ENCODE data around the gene CHN2.

The CHN2 gene

GRCh38 chr7:29194594-29195427 is at the start of gene CHN2:
Gene CHN2 (plus strand): TSS chr7:29194775.
- DNase-seq (ENCODE audit: low spot score): peak; percentile 48

GRCh38 chr7:29145553-29146056 is 49.0 kb upstream of the CHN2 start:
- DNase-seq (ENCODE audit: low spot score): no peak

- peak; percentile 16 for DNase-seq (ENCODE audit: low spot score)
These were observed 48.4 kb upstream of the CHN2 start, which contains the start of gene CPVL for GRCh38 chr7:29146057-29146706. Gene CPVL (minus strand): TSS chr7:29146537. CDS start chr7:29121061, 25,476 bp downstream.

DNA sequence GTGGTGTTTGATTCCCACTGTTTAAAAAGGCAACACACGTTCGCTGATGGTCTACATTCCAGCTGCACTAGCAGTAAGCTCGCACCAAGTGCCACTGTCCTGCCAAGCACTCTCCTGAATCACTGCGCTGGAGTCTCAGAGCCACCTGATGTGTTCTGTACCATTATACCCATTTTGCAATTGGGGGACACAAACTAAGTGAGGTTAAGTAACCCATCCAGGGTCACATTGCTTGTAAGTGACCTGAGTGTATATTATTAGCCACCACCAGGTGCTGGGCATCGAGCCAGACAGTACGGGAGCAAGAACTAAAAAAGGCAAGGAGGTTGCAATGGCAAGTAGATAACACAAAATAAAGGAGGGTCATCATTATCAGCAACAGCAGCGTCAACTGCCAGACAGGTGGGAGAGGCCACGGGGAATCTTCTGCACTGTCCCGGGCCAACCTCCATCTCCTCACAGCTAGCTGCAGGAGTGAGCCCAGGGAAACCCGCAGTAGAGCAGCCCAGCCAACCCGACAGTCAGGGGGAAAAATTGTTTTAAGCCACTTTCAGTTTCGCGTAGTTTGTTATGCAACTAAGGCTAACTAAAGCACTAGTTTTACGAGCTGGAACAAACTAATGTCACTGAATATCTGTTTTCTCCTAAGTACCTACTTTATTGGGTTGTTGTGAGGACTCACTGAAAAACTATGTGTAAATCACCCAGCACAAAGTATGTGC is 47.5 kb upstream of the CHN2 start:
- DNase-seq (ENCODE audit: low spot score): no peak

DNA sequence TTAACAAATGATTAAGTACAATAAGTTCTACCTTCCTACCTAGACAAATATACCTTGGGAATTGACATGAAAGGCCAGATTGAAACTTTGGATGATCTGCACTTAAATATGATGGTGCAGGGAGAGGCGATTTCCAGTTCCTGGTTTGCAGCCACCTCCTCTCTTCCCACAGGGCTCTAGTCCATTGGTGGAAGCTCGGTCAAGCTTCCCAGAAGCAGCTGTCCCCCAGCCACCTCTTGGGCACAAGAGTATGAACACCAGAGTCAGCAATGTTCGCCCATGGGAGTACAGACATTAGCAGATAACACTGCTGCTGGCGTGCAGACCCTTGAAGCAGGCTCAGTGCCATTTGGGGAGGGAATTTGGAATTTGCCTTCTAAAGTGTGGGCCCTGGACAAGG is 46.8 kb upstream of the CHN2 start:
- no peak for DNase-seq (ENCODE audit: low spot score)

- DNase-seq (ENCODE audit: low spot score): no peak
These were observed 45.5 kb upstream of the CHN2 start for GRCh38 chr7:29149036-29149435.

- DNase-seq (ENCODE audit: low spot score): no peak
These were observed 43.7 kb upstream of the CHN2 start for GRCh38 chr7:29150856-29151255.

GRCh38 chr7:29154076-29154475 is 40.5 kb upstream of the CHN2 start:
- no peak for DNase-seq (ENCODE audit: low spot score)

DNA sequence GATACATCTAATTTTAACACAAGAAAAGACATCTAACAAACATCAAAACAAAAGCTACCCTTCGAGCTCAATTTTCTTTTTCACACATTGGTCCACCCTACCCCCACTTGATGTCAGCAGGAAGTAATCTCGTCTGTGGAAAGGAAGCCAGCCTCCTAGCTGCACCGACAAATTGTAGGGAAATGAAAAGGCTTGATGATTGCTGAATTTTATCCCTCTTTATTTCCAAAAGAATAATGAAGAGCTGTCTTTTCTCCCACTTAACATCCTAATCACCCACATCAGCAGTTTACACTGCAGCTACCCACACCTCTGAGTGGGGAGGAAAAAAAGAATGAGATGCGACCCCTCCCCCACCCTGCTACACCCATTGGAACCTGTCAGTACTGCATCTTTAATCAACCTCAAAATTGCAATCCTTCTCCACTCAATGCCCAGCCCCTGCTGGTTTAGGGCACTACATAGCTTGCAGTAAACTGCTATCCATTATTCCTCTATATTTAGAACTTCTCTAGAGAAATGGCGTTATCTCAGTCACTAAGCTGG is 37.6 kb upstream of the CHN2 start:
- DNase-seq (ENCODE audit: low spot score): no peak

DNA sequence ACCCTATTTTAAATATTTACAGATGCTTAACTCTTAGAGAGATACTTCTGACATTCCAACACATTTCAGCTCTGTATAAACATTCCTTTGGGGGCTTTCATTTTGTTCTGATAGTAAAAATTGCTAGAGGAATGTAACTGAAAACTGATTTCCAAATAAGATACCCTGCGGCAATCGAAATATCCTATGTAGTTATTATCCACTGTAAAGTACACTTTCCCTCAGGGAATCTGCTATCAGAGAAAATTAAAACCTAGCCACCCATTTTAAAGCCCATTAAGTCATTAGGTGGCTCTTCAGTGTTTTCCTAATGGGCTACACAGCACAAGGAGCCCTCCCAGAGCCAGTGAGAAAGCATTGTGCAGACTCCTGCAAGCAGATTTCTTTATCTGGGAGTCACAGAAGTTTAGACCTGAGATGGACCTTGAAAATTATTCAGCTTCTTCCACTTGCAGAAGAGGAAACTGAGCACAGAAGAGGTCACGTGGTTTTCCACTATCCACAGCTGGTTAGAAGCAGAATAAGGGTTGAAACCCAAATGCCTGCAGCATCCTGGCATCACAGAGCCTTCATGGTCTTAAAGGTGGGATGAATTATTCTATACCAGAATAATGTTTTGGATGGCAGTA is 35.7 kb upstream of the CHN2 start:
- DNase-seq (ENCODE audit: low spot score): no peak

GRCh38 chr7:29160080-29160479 is 34.5 kb upstream of the CHN2 start:
- no peak for DNase-seq (ENCODE audit: low spot score)

- no peak for DNase-seq (ENCODE audit: low spot score)
These were observed 33.3 kb upstream of the CHN2 start for GRCh38 chr7:29161231-29161630.

DNA sequence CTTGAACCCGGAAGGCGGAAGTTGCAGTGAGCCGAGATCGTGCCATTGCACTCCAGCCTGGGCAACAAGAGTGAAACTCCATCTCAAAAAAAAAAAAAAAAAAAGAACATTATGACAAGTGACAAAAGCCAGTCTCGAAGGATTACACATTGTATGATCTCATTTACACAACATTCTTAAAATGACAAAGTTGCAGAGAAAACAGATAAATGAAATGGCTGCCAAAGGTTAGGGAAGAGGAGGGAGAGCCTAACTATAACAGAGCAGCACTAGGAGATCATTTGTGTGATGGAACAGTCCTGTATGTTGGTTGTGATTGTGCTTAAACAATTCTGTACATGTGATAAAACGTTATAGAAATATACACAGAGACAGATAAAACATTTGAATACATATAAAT is 32.0 kb upstream of the CHN2 start:
- no peak for DNase-seq (ENCODE audit: low spot score)

DNA sequence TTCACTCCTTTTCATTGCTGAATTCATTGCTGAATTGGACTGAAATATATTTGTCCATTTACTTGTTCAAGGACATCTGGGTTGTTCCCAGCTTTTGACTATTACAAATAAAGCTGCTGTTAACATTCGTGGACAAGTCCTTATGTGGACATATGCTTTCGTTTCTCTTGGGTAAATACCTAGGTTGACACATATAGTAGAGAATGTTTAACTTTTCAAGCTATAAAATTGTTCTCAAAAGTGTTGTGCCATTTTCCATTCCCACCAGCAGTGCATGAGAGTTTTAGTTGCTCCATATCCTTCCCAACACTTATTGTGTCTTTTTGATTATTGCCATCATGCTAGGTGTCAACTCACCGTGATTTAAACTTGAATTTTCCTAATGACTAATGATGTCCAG is 30.7 kb upstream of the CHN2 start:
- no peak for DNase-seq (ENCODE audit: low spot score)

DNA sequence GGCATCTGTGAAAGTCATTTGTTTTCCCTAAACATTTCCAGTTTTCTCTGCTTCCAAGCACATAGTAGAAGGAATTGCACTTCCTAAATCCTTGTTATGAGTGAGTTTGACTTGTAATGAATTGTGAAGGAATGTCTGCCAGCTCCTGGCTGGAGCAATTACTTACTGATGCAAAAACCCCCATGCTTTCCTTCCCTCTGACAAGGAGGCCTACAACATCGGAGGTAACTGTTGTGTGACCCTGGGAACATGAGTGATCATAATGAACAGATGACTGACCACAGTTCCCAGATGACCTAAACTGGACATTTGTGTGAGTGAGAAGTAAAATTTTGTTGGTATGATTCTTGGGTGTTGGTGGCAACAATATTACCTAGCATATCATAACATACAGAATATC is 26.9 kb upstream of the CHN2 start:
- no peak for DNase-seq (ENCODE audit: low spot score)

DNA sequence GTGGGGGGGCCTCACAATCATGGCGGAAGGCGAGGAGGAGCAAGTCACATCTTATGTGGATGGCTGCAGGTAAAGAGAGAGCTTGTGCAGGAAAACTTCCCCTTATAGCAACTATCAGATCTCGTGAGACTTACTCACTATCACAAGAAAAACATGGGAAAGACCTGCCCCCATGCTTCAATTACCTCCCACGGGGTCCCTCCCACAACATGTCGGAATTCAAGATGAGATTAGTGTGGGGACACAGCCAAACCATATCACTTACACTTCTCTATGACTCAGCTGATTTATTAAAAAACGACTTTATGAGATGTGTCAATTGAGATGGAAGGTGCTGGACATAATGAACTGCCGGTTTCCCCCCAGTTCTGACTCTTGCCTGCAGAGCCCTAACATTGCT is 23.8 kb upstream of the CHN2 start:
- DNase-seq (ENCODE audit: low spot score): no peak

DNA sequence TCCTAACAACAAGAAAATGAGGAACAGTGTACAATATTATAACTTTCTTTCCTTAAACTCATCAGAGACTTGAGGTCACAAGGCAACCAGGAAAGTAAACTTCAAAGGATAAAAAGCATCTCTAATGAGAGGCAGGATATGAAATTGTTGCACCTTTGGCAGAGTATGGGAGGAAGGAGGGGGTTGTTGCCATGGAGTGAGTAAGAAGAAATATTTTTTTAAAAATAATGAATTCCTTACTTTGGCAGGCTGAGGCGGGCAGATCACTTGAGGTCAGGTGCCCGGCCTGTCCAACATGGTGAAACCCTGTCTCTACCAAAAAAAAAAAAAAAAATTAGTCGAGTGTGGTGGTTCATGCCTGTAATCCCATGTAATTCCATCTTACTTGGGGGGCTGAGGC is 21.1 kb upstream of the CHN2 start:
- DNase-seq (ENCODE audit: low spot score): no peak

- peak; percentile 55 for DNase-seq (ENCODE audit: low spot score)
These were observed 16.5 kb upstream of the CHN2 start for GRCh38 chr7:29177963-29178600.

- DNase-seq (ENCODE audit: low spot score): no peak
These were observed 15.5 kb upstream of the CHN2 start for GRCh38 chr7:29179115-29179514.

GRCh38 chr7:29184599-29184998 is 10.0 kb upstream of the CHN2 start:
- no peak for DNase-seq (ENCODE audit: low spot score)

- no peak for DNase-seq (ENCODE audit: low spot score)
These were observed 9.0 kb upstream of the CHN2 start for GRCh38 chr7:29185613-29186012.
